ENCODE data around the gene R3HDM2. TPM values are rescaled to one million over a fixed set of nuclear protein-coding genes. Genes with fewer than 3 reads are reported as not detected.
"Not testable (repeated sequence)": the region's sequence is repeated elsewhere in the genome, so short reads cannot be mapped to it uniquely, and the experiment has no call there.

Gene R3HDM2
- total RNA-seq, 4 donors from 2014 or later = 26.3 to 56.9 (median 33.3) TPM

GRCh38 chr12:57448669-57449068, 17.8 kb upstream of the R3HDM2 start:
- no peak for DNase-seq
- Histone ChIP-seq H3K4me1 (peaks cover 9 to 12% (median 9%) of the 10 kb centered on the region in 4 donors), H3K4me3 (no peak overlapping the region), H3K27ac (no peak overlapping the region), H3K9me3 (no peaks in the 10 kb centered on the region), H3K27me3 (no peaks in the 10 kb centered on the region), H3K36me3 (no peaks in the 10 kb centered on the region)
- no peak for TF ChIP-seq EP300 (IDR thresholded peaks at IDR 0.05; ENCODE audit: low read depth)
- TF ChIP-seq CTCF (IDR thresholded peaks at IDR 0.05) = no peak
- no peak for TF ChIP-seq POLR2A (IDR thresholded peaks at IDR 0.05)
- no peak for TF ChIP-seq POLR2AphosphoS5 (IDR thresholded peaks at IDR 0.05)
- in situ Hi-C loops (cut with MboI; ENCODE audit: low pct_ligation_motif_present in 1 of 4, low pct_unique_long_range_greater_than_20kb in 1 of 4, low sequenced_read_pairs in 3 of 4) (loop anchor here in 3 of 4 donors (10.0 to 25.0 kb wide), 2 partner anchors 136 to 154 kb away; no protein-coding TSS in a partner anchor), intact Hi-C loops (cut with DNase I; ENCODE audit: low total_unique reads) (no loop called here)
- WGBS, 2 donors (ENCODE audit: low coverage in 1 of 2) = 83 to 95% methylated on average over 2 of the region's 2 CpGs

- H3K9me3 ChIP-seq = no peaks in the 10 kb centered on the region
- TF ChIP-seq POLR2AphosphoS5 (IDR thresholded peaks at IDR 0.05) (no peak), POLR2A (IDR thresholded peaks at IDR 0.05) (no peak), CTCF (IDR thresholded peaks at IDR 0.05) (no peak), EP300 (IDR thresholded peaks at IDR 0.05; ENCODE audit: low read depth) (no peak)
- H3K4me1 ChIP-seq = no peaks in the 10 kb centered on the region
- no peak for DNase-seq
- 82 to 92% methylated on average over 3 to 6 of the region's 6 CpGs for WGBS, 2 donors (ENCODE audit: low coverage in 1 of 2)
- intact Hi-C loops (cut with DNase I; ENCODE audit: low total_unique reads) = no loop called here
- no peaks in the 10 kb centered on the region for H3K36me3 ChIP-seq
- no peaks in the 10 kb centered on the region for H3K27me3 ChIP-seq
- no peak overlapping the region for H3K4me3 ChIP-seq
- H3K27ac ChIP-seq = no peak overlapping the region
- in situ Hi-C loops (cut with MboI; ENCODE audit: low pct_ligation_motif_present in 1 of 4, low pct_unique_long_range_greater_than_20kb in 1 of 4, low sequenced_read_pairs in 3 of 4) = loop anchor here in 3 of 4 donors (10.0 to 25.0 kb wide), 2 partner anchors 134 to 152 kb away; no protein-coding TSS in a partner anchor
Observed at GRCh38 chr12:57446292-57446960, 15.6 kb upstream of the R3HDM2 start.

GRCh38 chr12:57444744-57445143, 13.9 kb upstream of the R3HDM2 start:
- intact Hi-C loops (cut with DNase I; ENCODE audit: low total_unique reads) = no loop called here
- H3K27me3 ChIP-seq = no peaks in the 10 kb centered on the region
- WGBS, 2 donors (ENCODE audit: low coverage in 1 of 2) = 85 to 87% methylated on average over 4 to 5 of the region's 5 CpGs
- DNase-seq = no peak
- in situ Hi-C loops (cut with MboI; ENCODE audit: low pct_ligation_motif_present in 1 of 4, low pct_unique_long_range_greater_than_20kb in 1 of 4, low sequenced_read_pairs in 3 of 4) = loop anchor here in 3 of 4 donors (10.0 to 25.0 kb wide), 2 partner anchors 132 to 150 kb away; no protein-coding TSS in a partner anchor
- no peaks in the 10 kb centered on the region for H3K9me3 ChIP-seq
- no peak overlapping the region for H3K4me3 ChIP-seq
- H3K36me3 ChIP-seq = no peaks in the 10 kb centered on the region
- no peaks in the 10 kb centered on the region for H3K4me1 ChIP-seq
- no peak overlapping the region for H3K27ac ChIP-seq
- no peak for TF ChIP-seq EP300 (IDR thresholded peaks at IDR 0.05; ENCODE audit: low read depth)
- TF ChIP-seq CTCF (IDR thresholded peaks at IDR 0.05) = no peak
- no peak for TF ChIP-seq POLR2A (IDR thresholded peaks at IDR 0.05)
- TF ChIP-seq POLR2AphosphoS5 (IDR thresholded peaks at IDR 0.05) = no peak

GRCh38 chr12:57444337-57444736, 13.5 kb upstream of the R3HDM2 start:
- 66 to 82% methylated on average over 3 to 6 of the region's 6 CpGs for WGBS, 2 donors (ENCODE audit: low coverage in 1 of 2)

More at GRCh38 chr12:57444337-57444736, 13.5 kb upstream of the R3HDM2 start:
- H3K9me3 ChIP-seq; intact Hi-C loops (cut with DNase I; ENCODE audit: low total_unique reads); H3K27me3 ChIP-seq; H3K27ac ChIP-seq; H3K36me3 ChIP-seq; H3K4me3 ChIP-seq; H3K4me1 ChIP-seq; DNase-seq: not testable (repeated sequence)
- in situ Hi-C loops (cut with MboI; ENCODE audit: low pct_ligation_motif_present in 1 of 4, low pct_unique_long_range_greater_than_20kb in 1 of 4, low sequenced_read_pairs in 3 of 4) = loop anchor here in 3 of 4 donors (10.0 to 25.0 kb wide), 2 partner anchors 132 to 150 kb away; no protein-coding TSS in a partner anchor

All from transverse colon (tissue), 4 donors.